ENCODE measurements around the gene SPATA2. TPM values are rescaled to one million over a fixed set of nuclear protein-coding genes. Genes with fewer than 3 reads are reported as not detected.
"Not testable (repeated sequence)": the region's sequence is repeated elsewhere in the genome, so short reads cannot be mapped to it uniquely, and the experiment has no call there.

The SPATA2 gene
- total RNA-seq: 1 to 10 TPM; 3.3 to 6.4 (median 3.6) TPM

GRCh38 chr20:49915380-49916145, at the start of gene SPATA2:
SPATA2 (minus strand) TSS chr20:49915529; CDS start chr20:49908490, 7,039 bp downstream.
- TF ChIP-seq, protein P1, sequence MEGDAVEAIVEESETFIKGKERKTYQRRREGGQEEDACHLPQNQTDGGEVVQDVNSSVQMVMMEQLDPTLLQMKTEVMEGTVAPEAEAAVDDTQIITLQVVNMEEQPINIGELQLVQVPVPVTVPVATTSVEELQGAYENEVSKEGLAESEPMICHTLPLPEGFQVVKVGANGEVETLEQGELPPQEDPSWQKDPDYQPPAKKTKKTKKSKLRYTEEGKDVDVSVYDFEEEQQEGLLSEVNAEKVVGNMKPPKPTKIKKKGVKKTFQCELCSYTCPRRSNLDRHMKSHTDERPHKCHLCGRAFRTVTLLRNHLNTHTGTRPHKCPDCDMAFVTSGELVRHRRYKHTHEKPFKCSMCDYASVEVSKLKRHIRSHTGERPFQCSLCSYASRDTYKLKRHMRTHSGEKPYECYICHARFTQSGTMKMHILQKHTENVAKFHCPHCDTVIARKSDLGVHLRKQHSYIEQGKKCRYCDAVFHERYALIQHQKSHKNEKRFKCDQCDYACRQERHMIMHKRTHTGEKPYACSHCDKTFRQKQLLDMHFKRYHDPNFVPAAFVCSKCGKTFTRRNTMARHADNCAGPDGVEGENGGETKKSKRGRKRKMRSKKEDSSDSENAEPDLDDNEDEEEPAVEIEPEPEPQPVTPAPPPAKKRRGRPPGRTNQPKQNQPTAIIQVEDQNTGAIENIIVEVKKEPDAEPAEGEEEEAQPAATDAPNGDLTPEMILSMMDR (IDR thresholded peaks at IDR 0.05): no peak
- peak; percentile 90 for ATAC-seq (ENCODE audit: low FRiP score)

GRCh38 chr20:49961413-49961812, 46.1 kb upstream of the SPATA2 start:
- no peak for ATAC-seq (ENCODE audit: low FRiP score)
- TF ChIP-seq, protein P1 (IDR thresholded peaks at IDR 0.05): no peak
- DNase-seq (ENCODE audit: low spot score): no peak

More at GRCh38 chr20:49915380-49916145, at the start of gene SPATA2:
- peak; percentile 99 for DNase-seq (ENCODE audit: low spot score)

- ATAC-seq (ENCODE audit: low FRiP score); DNase-seq (ENCODE audit: low spot score): not testable (repeated sequence)
Measured at GRCh38 chr20:49957089-49957938, 42.0 kb upstream of the SPATA2 start.

DNA sequence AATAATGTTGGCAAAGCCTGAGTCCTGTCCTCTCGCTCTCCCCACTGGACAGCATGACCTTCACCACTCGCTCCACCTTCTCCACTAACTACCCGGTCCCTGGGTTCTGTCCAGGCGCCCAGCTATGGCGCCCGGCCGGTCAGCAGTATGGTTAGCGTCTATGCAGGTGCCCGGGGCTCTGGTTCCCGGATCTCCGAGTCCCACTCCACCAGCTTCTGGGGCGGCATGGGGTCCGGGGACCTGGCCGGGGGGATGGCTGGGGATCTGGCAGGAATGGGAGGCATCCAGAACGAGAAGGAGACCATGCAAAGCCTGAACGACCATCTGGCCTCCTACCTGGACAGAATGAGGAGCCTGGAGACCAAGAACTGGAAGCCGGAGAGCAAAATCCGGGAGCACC, 41.4 kb upstream of the SPATA2 start:
- TF ChIP-seq, protein P1 (IDR thresholded peaks at IDR 0.05): no peak
- ATAC-seq (ENCODE audit: low FRiP score) (no peak), DNase-seq (ENCODE audit: low spot score) (no peak)

DNA sequence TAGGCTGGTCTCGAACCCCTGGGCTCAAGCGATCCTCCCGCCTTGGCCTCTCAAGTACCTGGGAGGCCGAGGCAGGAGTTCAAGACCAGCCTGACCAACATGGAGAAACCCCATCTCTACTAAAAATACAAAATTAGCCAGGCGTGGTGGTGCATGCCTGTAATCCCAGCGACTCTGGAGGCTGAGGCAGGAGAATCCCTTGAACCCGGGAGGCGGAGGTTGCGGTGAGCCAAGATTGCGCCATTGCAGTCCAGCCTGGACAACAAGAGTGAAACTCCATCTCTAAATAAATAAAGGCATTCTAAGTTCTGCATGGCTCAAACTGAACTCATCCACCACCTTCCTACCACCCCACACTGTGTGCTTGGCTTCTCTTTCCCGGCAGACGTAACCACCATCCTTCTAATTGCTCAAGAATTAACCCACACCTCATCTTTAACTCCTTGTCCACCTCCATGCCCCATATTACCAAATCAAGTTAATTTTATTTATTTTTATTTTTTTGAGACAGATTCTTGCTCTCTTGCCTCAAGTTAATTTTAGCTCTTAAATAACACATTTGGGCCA, 40.6 kb upstream of the SPATA2 start:
- DNase-seq (ENCODE audit: low spot score); ATAC-seq (ENCODE audit: low FRiP score): not testable (repeated sequence)

DNA sequence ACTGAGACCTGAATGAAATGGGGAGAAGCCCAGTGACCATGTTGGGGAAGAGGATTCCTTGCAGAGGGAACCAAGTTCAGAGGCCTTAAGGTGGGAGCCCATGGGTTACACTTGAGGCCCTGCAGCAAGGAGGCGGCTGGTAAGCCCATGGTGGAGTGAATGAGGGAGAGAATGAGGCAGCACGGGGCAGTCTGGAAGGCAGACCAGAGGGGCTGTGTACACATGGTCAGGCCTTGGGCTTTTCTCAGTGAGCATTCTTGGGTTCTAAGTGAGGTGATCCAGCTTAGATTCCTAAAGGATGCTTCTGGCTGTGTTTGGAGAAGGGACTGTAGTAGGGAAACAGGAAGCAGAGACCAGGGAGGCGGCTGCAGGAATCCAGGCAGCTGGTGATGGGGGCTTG, 39.8 kb upstream of the SPATA2 start:
- TF ChIP-seq, protein P1 (IDR thresholded peaks at IDR 0.05): no peak
- DNase-seq (ENCODE audit: low spot score) (no peak), ATAC-seq (ENCODE audit: low FRiP score) (no peak)

DNA sequence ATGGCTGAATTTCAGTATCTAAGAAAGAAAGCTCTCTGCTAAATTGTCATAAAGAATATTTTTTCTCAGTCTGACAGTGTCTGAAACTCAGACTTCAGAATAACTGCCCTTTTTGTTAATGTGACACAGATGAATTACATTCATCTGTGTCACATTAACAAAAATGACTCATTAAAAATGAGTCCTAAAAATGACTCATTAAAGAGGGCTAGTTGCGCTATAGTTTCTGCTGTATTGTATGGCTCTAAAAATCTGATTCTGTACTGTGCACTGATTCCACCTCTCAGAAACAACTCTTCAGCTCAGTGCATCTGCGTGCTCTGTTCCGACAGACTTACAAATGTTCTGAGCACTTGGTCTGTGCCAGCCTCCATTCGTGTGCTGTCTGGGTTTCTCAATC, 35.8 kb upstream of the SPATA2 start:
- DNase-seq (ENCODE audit: low spot score): no peak
- TF ChIP-seq, protein P1 (IDR thresholded peaks at IDR 0.05): no peak
- no peak for ATAC-seq (ENCODE audit: low FRiP score)
